Measurements from ENCODE around the gene ALOXE3.

The ALOXE3 gene

GRCh38 chr17:8117980-8118768, at the start of gene ALOXE3:
ALOXE3 (minus strand) TSS chr17:8118514; CDS start chr17:8117990, 524 bp downstream.
- peak; percentile 30 for DNase-seq

- DNase-seq: no peak
Observed at GRCh38 chr17:8167526-8167925, 49.2 kb upstream of the ALOXE3 start.

GRCh38 chr17:8166731-8167130, 48.4 kb upstream of the ALOXE3 start:
- DNase-seq: no peak

GRCh38 chr17:8164815-8165131, 46.5 kb upstream of the ALOXE3 start:
- no peak for DNase-seq

GRCh38 chr17:8163978-8164814, 45.9 kb upstream of the ALOXE3 start:
- DNase-seq: peak; percentile 34

- DNase-seq: peak; percentile 71
Observed at GRCh38 chr17:8162997-8163977, 45.0 kb upstream of the ALOXE3 start.

GRCh38 chr17:8162233-8162996, 44.1 kb upstream of the ALOXE3 start, which contains the start of gene VAMP2:
VAMP2 (minus strand) TSS chr17:8162948; CDS start chr17:8162879, 69 bp downstream.
- peak; percentile 72 for DNase-seq

- DNase-seq: no peak
Observed at GRCh38 chr17:8161289-8162232, 43.2 kb upstream of the ALOXE3 start.

- no peak for DNase-seq
Observed at GRCh38 chr17:8160741-8161221, 42.5 kb upstream of the ALOXE3 start.

- no peak for DNase-seq
Observed at GRCh38 chr17:8160224-8160577, 41.9 kb upstream of the ALOXE3 start.

GRCh38 chr17:8159459-8160223, 41.3 kb upstream of the ALOXE3 start:
- no peak for DNase-seq

GRCh38 chr17:8159032-8159400, 40.7 kb upstream of the ALOXE3 start:
- DNase-seq: no peak

- DNase-seq: peak; percentile 78
Observed at GRCh38 chr17:8158267-8159031, 40.1 kb upstream of the ALOXE3 start.

GRCh38 chr17:8156246-8156992, 38.1 kb upstream of the ALOXE3 start:
- DNase-seq: peak; percentile 100

GRCh38 chr17:8155996-8156245, 37.6 kb upstream of the ALOXE3 start:
- DNase-seq: no peak

GRCh38 chr17:8155231-8155995, 37.1 kb upstream of the ALOXE3 start:
- DNase-seq: no peak

- DNase-seq: no peak
Observed at GRCh38 chr17:8154608-8155155, 36.4 kb upstream of the ALOXE3 start.

All from NCI-H146 (cell line).